Fibroblast of skin of left quadriceps (primary cell): ENCODE results near the gene G0S2.

Experiments used
- DNase-seq, 2 experiments: peaks; one replicate each; pipeline ENCODE4 v3.0.0-alpha.2; 2013; ENCODE audit warnings: low read depth in 2 of 2

The G0S2 gene

DNA sequence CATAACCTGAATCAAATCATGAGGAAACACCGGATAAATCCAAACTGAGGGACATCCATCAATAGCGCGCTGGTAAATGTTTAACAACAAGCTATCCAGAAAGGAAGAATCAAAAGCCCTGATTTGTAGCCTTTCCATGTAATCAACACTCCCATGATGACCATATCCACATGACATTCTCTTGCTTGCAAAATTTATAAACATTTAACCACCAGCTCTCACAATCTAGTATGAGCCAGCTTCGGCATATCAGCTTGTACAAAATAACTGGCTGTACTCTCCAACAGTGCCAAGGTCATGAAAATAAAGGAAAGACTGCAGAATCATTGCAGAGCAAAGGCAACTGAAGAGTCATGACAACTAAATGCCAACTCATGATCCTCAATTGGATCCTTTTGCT is 45.1 kb downstream of the G0S2 start:
- no peak for DNase-seq

DNA sequence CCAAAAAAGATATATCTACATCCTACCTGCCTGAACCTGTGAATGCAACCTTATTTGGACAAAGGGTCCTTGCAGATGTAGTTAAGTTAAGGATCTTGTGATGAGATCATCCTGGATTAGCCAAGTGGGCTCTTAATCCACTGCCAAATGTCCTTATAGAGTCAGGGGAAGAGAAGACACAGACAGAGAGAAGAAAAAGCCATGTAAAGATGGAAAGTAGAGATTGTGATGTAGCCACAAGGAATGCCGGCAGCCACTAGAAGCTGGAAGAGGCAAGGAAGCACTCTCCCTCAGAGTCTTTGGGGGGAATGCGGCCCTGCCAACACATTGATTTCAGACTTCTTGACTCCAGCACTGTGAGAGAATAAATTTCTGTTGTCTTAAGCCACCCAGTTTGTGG is 45.6 kb downstream of the G0S2 start:
- no peak for DNase-seq

DNA sequence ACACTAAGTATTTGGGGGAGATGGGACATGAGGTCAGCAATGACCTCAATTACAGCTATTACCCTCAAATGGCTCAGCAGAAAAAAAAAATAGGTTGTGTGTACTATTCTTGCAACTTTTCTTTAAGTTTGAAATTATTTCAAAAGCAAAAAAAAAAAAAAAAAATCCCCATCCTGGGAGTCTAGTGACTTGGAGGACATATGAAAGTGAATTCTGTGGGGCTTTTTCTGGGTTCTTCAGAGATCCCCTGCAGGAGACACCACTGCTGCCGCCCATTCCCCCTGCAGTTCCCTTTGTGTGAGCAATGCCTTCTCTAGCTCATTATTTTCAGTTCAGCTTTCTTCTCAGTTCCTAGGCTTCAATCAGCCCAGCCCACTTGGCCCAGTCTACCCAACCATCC is 46.1 kb downstream of the G0S2 start:
- no peak for DNase-seq

- DNase-seq = no peak
Measured at GRCh38 chr1:209723265-209723664, 48.1 kb downstream of the G0S2 start.

DNA sequence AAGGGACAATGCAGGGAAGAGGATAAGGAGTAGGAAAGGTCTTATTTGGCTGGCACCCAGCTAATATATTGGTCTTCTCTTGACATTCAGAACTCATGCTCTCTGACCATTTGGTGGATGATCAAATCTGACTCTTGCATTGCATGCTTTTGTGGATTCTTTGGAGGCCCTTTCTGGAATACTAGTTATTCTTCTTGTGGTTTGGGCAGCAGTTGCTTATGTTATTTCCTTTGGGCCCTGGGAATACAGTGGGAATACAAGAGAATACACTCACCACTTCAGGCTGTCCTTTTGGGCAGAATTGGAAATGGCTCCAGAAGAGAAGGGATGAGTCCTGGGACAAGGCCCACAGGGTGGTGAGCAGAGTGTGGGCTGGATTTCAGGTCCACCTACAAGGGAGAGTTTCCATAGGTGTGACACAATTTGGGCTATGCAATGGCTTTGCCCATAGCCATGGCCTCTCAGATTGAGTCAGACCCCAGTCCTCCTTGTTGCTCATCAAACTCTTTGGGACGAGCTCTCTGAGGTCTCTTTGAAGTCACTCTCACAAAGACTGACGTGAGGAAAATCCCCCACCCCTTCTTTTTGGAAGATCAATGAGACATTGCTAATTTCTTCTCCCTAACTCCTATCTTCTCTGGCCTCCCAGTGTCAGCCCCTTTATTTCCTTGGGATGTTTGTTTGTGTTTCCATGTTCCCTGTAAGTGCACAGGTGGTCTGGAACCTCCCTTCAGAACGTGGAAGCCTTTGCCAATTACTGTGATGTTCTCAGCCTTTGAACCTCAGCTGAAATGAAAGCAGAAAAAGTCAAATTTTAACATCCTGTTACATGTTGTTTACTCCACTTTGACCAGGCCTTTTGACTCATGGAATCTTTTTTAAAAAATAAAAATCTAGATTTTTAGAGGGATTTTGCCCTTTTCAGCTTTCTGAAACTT is 48.8 kb downstream of the G0S2 start:
- DNase-seq = no peak
